GM21723 (cell line): ENCODE data around the gene MLLT1.

Source experiments
- ATAC-seq: cut with Tn5 transposase; IDR thresholded peaks from one replicate; pipeline ENCODE4 v1.9.1; 2021; ENCODE audit warnings: mild to moderate bottlenecking, moderate library complexity; ENCODE audit not compliant: unreplicated experiment

Gene MLLT1

GRCh38 chr19:6172074-6172863 is 107.5 kb downstream of the MLLT1 start:
- no peak for ATAC-seq

GRCh38 chr19:6167115-6167514 is 112.7 kb downstream of the MLLT1 start:
- ATAC-seq: no peak

GRCh38 chr19:6164906-6165531 is 114.8 kb downstream of the MLLT1 start:
- ATAC-seq: no peak

DNA sequence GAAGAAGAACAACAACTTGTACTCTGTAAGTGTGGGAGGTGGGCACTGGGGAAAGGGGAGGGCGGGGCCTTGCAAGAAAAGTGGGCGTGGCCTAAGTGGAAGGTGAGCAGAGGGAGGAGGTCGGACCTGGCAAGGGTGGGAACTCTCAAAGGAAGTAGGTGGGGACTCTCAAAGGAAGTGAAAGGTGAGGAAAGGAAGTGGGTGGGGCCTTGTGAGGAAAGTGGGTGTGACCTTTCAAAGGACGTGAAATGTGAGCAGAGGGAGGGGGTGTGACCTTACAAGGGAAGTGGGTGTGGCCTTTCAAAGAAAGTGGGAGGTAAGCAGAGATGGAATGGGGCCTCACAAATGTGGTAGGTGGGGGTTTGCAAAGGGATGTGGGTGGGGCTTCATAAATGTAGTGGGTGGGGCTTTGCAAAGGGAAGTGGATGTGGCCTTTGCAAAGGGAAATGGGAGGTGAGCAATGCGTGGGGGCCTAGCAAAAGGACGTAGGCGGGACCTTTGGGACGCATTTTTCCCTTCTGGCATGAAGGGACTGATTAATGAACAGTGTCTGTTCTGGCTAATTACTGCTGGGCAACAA is 118.4 kb downstream of the MLLT1 start:
- no peak for ATAC-seq
